Measurements from ENCODE around the gene JMJD1C. TPM values are rescaled to one million over a fixed set of nuclear protein-coding genes. Genes with fewer than 3 reads are reported as not detected.

JMJD1C gene
- total RNA-seq, 1 experiment from 2014 or later = 91.9 TPM

- Mint-ChIP-seq H3K4me1 (ENCODE audit: insufficient read depth, unreplicated experiment) (peaks cover 10% of the 10 kb centered on the region), H3K4me3 (ENCODE audit: unreplicated experiment) (no peak overlapping the region), H3K27me3 (ENCODE audit: insufficient read depth, unreplicated experiment) (no peaks in the 10 kb centered on the region), H3K36me3 (ENCODE audit: insufficient read depth, unreplicated experiment) (peaks cover 67% of the 10 kb centered on the region), H3K9me3 (ENCODE audit: unreplicated experiment) (no peaks in the 10 kb centered on the region), H3K27ac (ENCODE audit: low read depth, unreplicated experiment) (peak overlapping the region; percentile 73)
- POLR2A ChIA-PET = interaction anchor here (0.6 to 5.6 kb wide), 5 partner anchors 12 to 416 kb away, joined by 3 to 43 read pairs (median 3); no protein-coding TSS in a partner anchor
- BruUV-seq (replicated peaks) = no TSS peak
- no peak for DNase-seq (ENCODE audit: unreplicated experiment)
- no peak for TF ChIP-seq CTCF (IDR thresholded peaks at IDR 0.05; ENCODE audit: unreplicated experiment)
- CTCF ChIA-PET = interaction anchor here (0.9 to 1.4 kb wide), 3 partner anchors 415 to 507 kb away, joined by 3 to 9 read pairs (median 7); no protein-coding TSS in a partner anchor
- intact Hi-C loops (cut with micrococcal nuclease) = no loop called here
Measured at GRCh38 chr10:63213489-63213888, 252.3 kb downstream of the JMJD1C start.

GRCh38 chr10:63210611-63211196 lies 255.1 kb downstream of the JMJD1C start:
- CTCF ChIA-PET = interaction anchor here (0.6 to 2.1 kb wide), 3 partner anchors 418 to 509 kb away, joined by 3 to 11 read pairs (median 3); no protein-coding TSS in a partner anchor
- intact Hi-C loops (cut with micrococcal nuclease) = no loop called here
- Mint-ChIP-seq H3K9me3 (ENCODE audit: unreplicated experiment) (no peaks in the 10 kb centered on the region), H3K36me3 (ENCODE audit: insufficient read depth, unreplicated experiment) (peaks cover 77% of the 10 kb centered on the region), H3K4me1 (ENCODE audit: insufficient read depth, unreplicated experiment) (peaks cover 15% of the 10 kb centered on the region), H3K27me3 (ENCODE audit: insufficient read depth, unreplicated experiment) (no peaks in the 10 kb centered on the region), H3K27ac (ENCODE audit: low read depth, unreplicated experiment) (no peak overlapping the region), H3K4me3 (ENCODE audit: unreplicated experiment) (no peak overlapping the region)
- BruUV-seq (replicated peaks) = no TSS peak
- POLR2A ChIA-PET = interaction anchor here (0.6 kb wide), 1 partner anchor 192 kb away, joined by 3 read pairs; no protein-coding TSS in a partner anchor
- TF ChIP-seq CTCF (IDR thresholded peaks at IDR 0.05; ENCODE audit: unreplicated experiment) = no peak
- DNase-seq (ENCODE audit: unreplicated experiment) = no peak

GRCh38 chr10:63209705-63210104 lies 256.1 kb downstream of the JMJD1C start:
- peaks cover 11% of the 10 kb centered on the region for H3K4me1 Mint-ChIP-seq (ENCODE audit: insufficient read depth, unreplicated experiment)
- DNase-seq (ENCODE audit: unreplicated experiment) = no peak
- intact Hi-C loops (cut with micrococcal nuclease) = no loop called here
- no peak overlapping the region for H3K4me3 Mint-ChIP-seq (ENCODE audit: unreplicated experiment)
- TF ChIP-seq CTCF (IDR thresholded peaks at IDR 0.05; ENCODE audit: unreplicated experiment) = no peak
- no peaks in the 10 kb centered on the region for H3K27me3 Mint-ChIP-seq (ENCODE audit: insufficient read depth, unreplicated experiment)
- H3K9me3 Mint-ChIP-seq (ENCODE audit: unreplicated experiment) = no peaks in the 10 kb centered on the region
- ChIA-PET CTCF (interaction anchor here (0.5 to 2.1 kb wide), 2 partner anchors 297 to 510 kb away, joined by 3 to 11 read pairs; no protein-coding TSS in a partner anchor), POLR2A (interaction anchor here (0.7 to 1.2 kb wide), 2 partner anchors 59 to 63 kb away, joined by 3 read pairs; no protein-coding TSS in a partner anchor)
- peaks cover 75% of the 10 kb centered on the region for H3K36me3 Mint-ChIP-seq (ENCODE audit: insufficient read depth, unreplicated experiment)
- BruUV-seq (replicated peaks) = no TSS peak
- no peak overlapping the region for H3K27ac Mint-ChIP-seq (ENCODE audit: low read depth, unreplicated experiment)

- peaks cover 73% of the 10 kb centered on the region for H3K36me3 Mint-ChIP-seq (ENCODE audit: insufficient read depth, unreplicated experiment)
- DNase-seq (ENCODE audit: unreplicated experiment) = peak; percentile 13
- no peak for TF ChIP-seq CTCF (IDR thresholded peaks at IDR 0.05; ENCODE audit: unreplicated experiment)
- intact Hi-C loops (cut with micrococcal nuclease) = no loop called here
- H3K4me3 Mint-ChIP-seq (ENCODE audit: unreplicated experiment) = no peak overlapping the region
- POLR2A ChIA-PET = interaction anchor here (1.2 kb wide), 1 partner anchor 60 kb away, joined by 3 read pairs; no protein-coding TSS in a partner anchor
- H3K27me3 Mint-ChIP-seq (ENCODE audit: insufficient read depth, unreplicated experiment) = no peaks in the 10 kb centered on the region
- no TSS peak for BruUV-seq (replicated peaks)
- H3K4me1 Mint-ChIP-seq (ENCODE audit: insufficient read depth, unreplicated experiment) = peaks cover 11% of the 10 kb centered on the region
- CTCF ChIA-PET = interaction anchor here (0.8 to 2.1 kb wide), 2 partner anchors 509 to 511 kb away, joined by 4 to 11 read pairs; no protein-coding TSS in a partner anchor
- no peaks in the 10 kb centered on the region for H3K9me3 Mint-ChIP-seq (ENCODE audit: unreplicated experiment)
- H3K27ac Mint-ChIP-seq (ENCODE audit: low read depth, unreplicated experiment) = no peak overlapping the region
Measured at GRCh38 chr10:63208986-63209385, 256.8 kb downstream of the JMJD1C start.

Measured in MCF 10A (cell line).